ENCODE measurements around the gene SLC15A3.
A peak's percentile ranks its signal among the peaks of the same experiment; 100 is the strongest.

Gene SLC15A3

GRCh38 chr11:60927061-60927592, 24.8 kb downstream of the SLC15A3 start:
- H2BK15ac ChIP-seq (ENCODE audit: low read depth, poor library complexity, severe bottlenecking): no peak overlapping the region
- peaks cover 0 to 12% of the 10 kb centered on the region in 2 experiments for H3K27me3 ChIP-seq (ENCODE audit: control insufficient read depth in 1 of 2, insufficient read depth in 1 of 2, low read length in 2 of 2)
- no peak overlapping the region for H3K23ac ChIP-seq (ENCODE audit: low read length in 2 of 2)
- H3K9me3 ChIP-seq (ENCODE audit: control insufficient read depth, low read length): no peaks in the 10 kb centered on the region
- H3K4me3 ChIP-seq (ENCODE audit: insufficient read depth in 1 of 2, low read depth in 1 of 2, low read length in 2 of 2): no peak overlapping the region
- H3K4ac ChIP-seq (ENCODE audit: low read depth in 1 of 2, low read length in 2 of 2): no peak overlapping the region
- H2AK5ac ChIP-seq (ENCODE audit: low read length, severe bottlenecking): no peak overlapping the region
- no peak overlapping the region for H3K18ac ChIP-seq (ENCODE audit: low read depth in 1 of 2, low read length in 2 of 2)
- no peak overlapping the region for H3K27ac ChIP-seq (ENCODE audit: low read length, poor library complexity, severe bottlenecking)
- H3K4me2 ChIP-seq (ENCODE audit: low read length, poor library complexity, severe bottlenecking): no peak overlapping the region
- 98% methylated on average over 8 of the region's 8 CpGs for WGBS
- no peak for DNase-seq
- no peak overlapping the region for H3K9ac ChIP-seq (ENCODE audit: low read length)
- no peak overlapping the region for H2AFZ ChIP-seq (ENCODE audit: low read depth, low read length)
- no peak overlapping the region for H4K91ac ChIP-seq (ENCODE audit: low read length)
- peaks cover 21% of the 10 kb centered on the region for H3K4me1 ChIP-seq (ENCODE audit: control insufficient read depth, insufficient read depth, low read depth, low read length)
- H2BK120ac ChIP-seq (ENCODE audit: low read depth, low read length): no peak overlapping the region
- no peak overlapping the region for H2BK5ac ChIP-seq (ENCODE audit: low read depth, low read length, poor library complexity, severe bottlenecking)
- H3K36me3 ChIP-seq (ENCODE audit: control insufficient read depth in 1 of 2, insufficient read depth in 2 of 2, low read depth in 1 of 2, low read length in 2 of 2): peaks cover 10 to 63% of the 10 kb centered on the region in 2 experiments
- H3K14ac ChIP-seq (ENCODE audit: low read length in 2 of 2): no peak overlapping the region
- H2BK12ac ChIP-seq (ENCODE audit: low read length in 2 of 2): no peak overlapping the region
- H4K8ac ChIP-seq (ENCODE audit: low read length): no peak overlapping the region
- peaks cover 22% of the 10 kb centered on the region for H3K79me1 ChIP-seq (replicated peaks; ENCODE audit: low read length, poor library complexity, severe bottlenecking)

DNA sequence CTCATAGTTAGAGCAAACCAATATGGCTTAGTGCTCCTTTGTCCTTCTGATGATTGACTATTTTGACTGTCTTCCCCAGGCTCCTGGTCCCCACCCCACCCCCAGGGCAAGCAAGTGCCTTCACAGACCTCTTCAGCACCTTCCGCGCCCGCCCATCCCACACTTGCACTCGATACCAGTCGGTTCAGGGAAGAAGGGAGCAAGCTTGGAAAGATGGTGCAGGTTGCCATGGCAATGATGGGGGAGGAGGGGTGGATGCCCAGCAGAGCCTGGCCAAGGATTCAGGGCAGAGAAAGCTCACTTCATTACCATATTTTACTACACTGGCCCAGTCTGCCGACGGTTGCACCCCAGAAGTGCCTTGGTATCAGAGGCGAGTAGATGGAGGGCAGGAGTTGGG, 25.5 kb downstream of the SLC15A3 start:
- Histone ChIP-seq H2AFZ (ENCODE audit: low read depth, low read length) (no peak overlapping the region), H3K23ac (ENCODE audit: low read length in 2 of 2) (no peak overlapping the region), H2BK120ac (ENCODE audit: low read depth, low read length) (no peak overlapping the region), H3K79me1 (replicated peaks; ENCODE audit: low read length, poor library complexity, severe bottlenecking) (peaks cover 22% of the 10 kb centered on the region), H2BK15ac (ENCODE audit: low read depth, poor library complexity, severe bottlenecking) (no peak overlapping the region), H2AK5ac (ENCODE audit: low read length, severe bottlenecking) (no peak overlapping the region), H3K4me2 (ENCODE audit: low read length, poor library complexity, severe bottlenecking) (no peak overlapping the region), H2BK5ac (ENCODE audit: low read depth, low read length, poor library complexity, severe bottlenecking) (no peak overlapping the region), H4K8ac (ENCODE audit: low read length) (no peak overlapping the region), H3K27me3 (ENCODE audit: control insufficient read depth in 1 of 2, insufficient read depth in 1 of 2, low read length in 2 of 2) (peaks cover 0 to 12% of the 10 kb centered on the region in 2 experiments), H3K9me3 (ENCODE audit: control insufficient read depth, low read length) (no peaks in the 10 kb centered on the region), H3K14ac (ENCODE audit: low read length in 2 of 2) (no peak overlapping the region), H3K36me3 (ENCODE audit: control insufficient read depth in 1 of 2, insufficient read depth in 2 of 2, low read depth in 1 of 2, low read length in 2 of 2) (peaks cover 16 to 63% of the 10 kb centered on the region in 2 experiments), H3K27ac (ENCODE audit: low read length, poor library complexity, severe bottlenecking) (no peak overlapping the region), H3K4me3 (ENCODE audit: insufficient read depth in 1 of 2, low read depth in 1 of 2, low read length in 2 of 2) (no peak overlapping the region), H3K9ac (ENCODE audit: low read length) (no peak overlapping the region), H3K4ac (ENCODE audit: low read depth in 1 of 2, low read length in 2 of 2) (no peak overlapping the region), H3K18ac (ENCODE audit: low read depth in 1 of 2, low read length in 2 of 2) (no peak overlapping the region), H2BK12ac (ENCODE audit: low read length in 2 of 2) (no peak overlapping the region), H4K91ac (ENCODE audit: low read length) (no peak overlapping the region), H3K4me1 (ENCODE audit: control insufficient read depth, insufficient read depth, low read depth, low read length) (peaks cover 21% of the 10 kb centered on the region)
- 100% methylated on average over 3 of the region's 8 CpGs for whole genome bisulfite sequencing
- no peak for DNase-seq

DNA sequence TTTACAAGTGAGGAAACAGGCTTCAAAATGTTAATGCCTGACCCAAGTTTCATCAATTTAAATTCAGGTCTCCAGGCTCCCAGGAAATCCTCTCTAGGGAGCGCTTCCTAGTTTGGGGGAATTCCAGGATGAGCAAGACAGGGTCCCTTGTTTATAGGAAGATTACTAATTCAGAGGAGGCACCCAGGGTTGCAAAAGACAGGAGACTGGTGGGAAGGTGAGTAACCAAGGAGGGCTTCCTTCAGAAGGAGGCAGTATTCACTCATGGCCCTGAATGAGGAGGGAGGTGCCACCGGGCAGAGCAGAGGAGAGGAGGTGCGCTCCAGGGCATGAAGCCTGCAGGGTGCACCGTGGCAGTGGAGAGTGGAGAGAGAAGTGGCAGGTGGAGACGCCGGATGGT, 26.1 kb downstream of the SLC15A3 start:
- 69% methylated on average over 6 of the region's 6 CpGs for WGBS
- no peak overlapping the region for H2BK120ac ChIP-seq (ENCODE audit: low read depth, low read length)
- peaks cover 22 to 63% of the 10 kb centered on the region in 2 experiments for H3K36me3 ChIP-seq (ENCODE audit: control insufficient read depth in 1 of 2, insufficient read depth in 2 of 2, low read depth in 1 of 2, low read length in 2 of 2)
- DNase-seq: peak; percentile 85
- no peak overlapping the region for H3K23ac ChIP-seq (ENCODE audit: low read length in 2 of 2)
- H3K27me3 ChIP-seq (ENCODE audit: control insufficient read depth in 1 of 2, insufficient read depth in 1 of 2, low read length in 2 of 2): peaks cover 0 to 12% of the 10 kb centered on the region in 2 experiments
- H2AFZ ChIP-seq (ENCODE audit: low read depth, low read length): no peak overlapping the region
- peaks cover 21% of the 10 kb centered on the region for H3K4me1 ChIP-seq (ENCODE audit: control insufficient read depth, insufficient read depth, low read depth, low read length)
- H2BK12ac ChIP-seq (ENCODE audit: low read length in 2 of 2): no peak overlapping the region
- no peak overlapping the region for H3K4me3 ChIP-seq (ENCODE audit: insufficient read depth in 1 of 2, low read depth in 1 of 2, low read length in 2 of 2)
- no peak overlapping the region for H3K18ac ChIP-seq (ENCODE audit: low read depth in 1 of 2, low read length in 2 of 2)
- H3K4ac ChIP-seq (ENCODE audit: low read depth in 1 of 2, low read length in 2 of 2): no peak overlapping the region
- H3K14ac ChIP-seq (ENCODE audit: low read length in 2 of 2): no peak overlapping the region
- H2BK15ac ChIP-seq (ENCODE audit: low read depth, poor library complexity, severe bottlenecking): no peak overlapping the region
- no peak overlapping the region for H4K91ac ChIP-seq (ENCODE audit: low read length)
- no peak overlapping the region for H3K27ac ChIP-seq (ENCODE audit: low read length, poor library complexity, severe bottlenecking)
- peak overlapping the region; percentile 41 for H3K4me2 ChIP-seq (ENCODE audit: low read length, poor library complexity, severe bottlenecking)
- peaks cover 23% of the 10 kb centered on the region for H3K79me1 ChIP-seq (replicated peaks; ENCODE audit: low read length, poor library complexity, severe bottlenecking)
- no peak overlapping the region for H4K8ac ChIP-seq (ENCODE audit: low read length)
- no peak overlapping the region for H2AK5ac ChIP-seq (ENCODE audit: low read length, severe bottlenecking)
- H2BK5ac ChIP-seq (ENCODE audit: low read depth, low read length, poor library complexity, severe bottlenecking): no peak overlapping the region
- H3K9me3 ChIP-seq (ENCODE audit: control insufficient read depth, low read length): no peaks in the 10 kb centered on the region
- no peak overlapping the region for H3K9ac ChIP-seq (ENCODE audit: low read length)

GRCh38 chr11:60924906-60925853, 26.8 kb downstream of the SLC15A3 start:
- Histone ChIP-seq H3K4me2 (ENCODE audit: low read length, poor library complexity, severe bottlenecking) (peak overlapping the region; percentile 85), H2BK15ac (ENCODE audit: low read depth, poor library complexity, severe bottlenecking) (peak overlapping the region; percentile 2), H3K79me1 (replicated peaks; ENCODE audit: low read length, poor library complexity, severe bottlenecking) (peaks cover 30% of the 10 kb centered on the region), H3K9me3 (ENCODE audit: control insufficient read depth, low read length) (no peaks in the 10 kb centered on the region), H3K14ac (ENCODE audit: low read length in 2 of 2) (peak overlapping the region; percentile 38 to 53), H3K18ac (ENCODE audit: low read depth in 1 of 2, low read length in 2 of 2) (peak overlapping the region; percentile 65 to 68), H3K27me3 (ENCODE audit: control insufficient read depth in 1 of 2, insufficient read depth in 1 of 2, low read length in 2 of 2) (peaks cover 0 to 12% of the 10 kb centered on the region in 2 experiments), H3K27ac (ENCODE audit: low read length, poor library complexity, severe bottlenecking) (no peak overlapping the region), H4K8ac (ENCODE audit: low read length) (peak overlapping the region; percentile 62), H2AK5ac (ENCODE audit: low read length, severe bottlenecking) (no peak overlapping the region), H3K36me3 (ENCODE audit: control insufficient read depth in 1 of 2, insufficient read depth in 2 of 2, low read depth in 1 of 2, low read length in 2 of 2) (peaks cover 29 to 61% of the 10 kb centered on the region in 2 experiments), H2BK120ac (ENCODE audit: low read depth, low read length) (no peak overlapping the region), H2BK5ac (ENCODE audit: low read depth, low read length, poor library complexity, severe bottlenecking) (no peak overlapping the region), H3K4ac (ENCODE audit: low read depth in 1 of 2, low read length in 2 of 2) (no peak overlapping the region), H2BK12ac (ENCODE audit: low read length in 2 of 2) (no peak overlapping the region), H3K4me1 (ENCODE audit: control insufficient read depth, insufficient read depth, low read depth, low read length) (peaks cover 21% of the 10 kb centered on the region), H3K4me3 (ENCODE audit: insufficient read depth in 1 of 2, low read depth in 1 of 2, low read length in 2 of 2) (peak overlapping the region; percentile 70 to 72), H4K91ac (ENCODE audit: low read length) (peak overlapping the region; percentile 61), H3K9ac (ENCODE audit: low read length) (peak overlapping the region; percentile 65), H2AFZ (ENCODE audit: low read depth, low read length) (peak overlapping the region; percentile 72), H3K23ac (ENCODE audit: low read length in 2 of 2) (no peak overlapping the region)
- WGBS: 3% methylated on average over 34 of the region's 35 CpGs
- DNase-seq: peak; percentile 28
